Activated CD4-positive, alpha-beta T cell treated with anti-CD3 and anti-CD28 coated beads, Interleukin-2, amount 50 U/mL, for 1 hour (primary cell): ENCODE data around the gene IFT74.

Experiments
- DNase-seq: peaks from one replicate; pipeline ENCODE4 v3.0.0-alpha.2; 2020

The IFT74 gene

DNA sequence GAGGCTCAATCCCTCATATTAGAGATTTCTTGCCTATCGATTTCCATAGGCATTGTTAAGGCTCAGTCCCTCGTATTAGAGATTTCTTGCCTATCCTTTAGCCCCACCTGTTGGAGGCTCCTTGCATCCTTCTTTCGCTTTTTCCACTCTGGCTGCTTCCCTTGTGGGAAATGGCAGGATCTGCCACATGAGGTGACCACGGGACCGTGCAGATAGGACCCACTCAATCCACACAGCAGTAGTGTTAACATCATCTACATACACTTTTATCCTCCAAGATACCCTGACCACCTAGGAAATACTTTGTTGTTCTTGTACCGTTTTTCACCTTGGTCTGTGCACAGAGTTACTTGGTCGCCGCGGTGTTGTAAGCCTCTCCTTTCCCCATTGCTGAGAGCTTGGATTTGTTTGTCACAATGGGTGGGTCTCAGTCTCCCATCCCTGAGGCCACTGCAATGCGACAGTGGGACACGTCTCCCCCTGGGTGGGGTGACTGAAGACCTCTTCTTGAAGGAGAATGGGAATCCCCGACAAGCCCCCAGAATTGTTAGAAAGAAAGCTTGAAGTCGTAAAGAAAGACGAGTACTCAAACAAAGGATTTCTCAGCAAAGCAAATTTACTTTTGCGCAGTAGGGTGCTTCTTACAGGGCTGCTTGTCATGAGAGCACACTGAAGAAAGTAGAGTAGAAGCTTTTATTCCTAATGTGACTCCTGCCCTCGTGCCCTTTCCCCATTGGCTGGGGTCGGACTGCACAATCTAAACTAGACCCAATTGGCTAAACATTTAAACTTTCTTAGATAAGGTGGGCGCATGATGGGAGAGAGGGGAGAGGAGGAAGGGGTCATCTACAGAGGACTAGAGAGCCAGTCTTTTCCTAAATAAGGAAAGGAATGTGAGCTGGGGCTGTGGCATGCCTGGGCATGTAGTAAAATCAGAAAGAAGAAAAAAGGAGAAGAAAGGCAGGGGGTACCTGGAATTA lies 19.8 kb downstream of the IFT74 start:
- DNase-seq, result no peak

DNA sequence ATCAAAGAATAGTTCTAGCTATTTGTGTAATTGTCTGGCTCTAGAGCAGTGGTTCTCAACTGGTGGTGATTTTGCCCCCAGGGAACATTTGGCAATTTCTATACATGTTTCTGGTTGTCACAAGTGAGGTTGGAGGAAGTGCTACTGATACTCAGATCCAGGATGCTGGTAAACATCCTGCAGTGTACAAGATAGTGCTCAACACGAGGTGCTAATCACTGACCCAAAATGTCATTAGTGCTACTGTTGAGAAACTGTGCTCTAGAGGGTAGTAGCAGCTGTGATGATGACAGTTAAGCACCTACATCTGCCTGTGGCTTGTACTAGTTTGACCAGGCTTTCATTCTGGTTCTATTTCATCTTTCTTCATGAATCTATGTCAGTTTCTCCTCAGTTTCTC lies 27.1 kb downstream of the IFT74 start:
- DNase-seq, result no peak

DNA sequence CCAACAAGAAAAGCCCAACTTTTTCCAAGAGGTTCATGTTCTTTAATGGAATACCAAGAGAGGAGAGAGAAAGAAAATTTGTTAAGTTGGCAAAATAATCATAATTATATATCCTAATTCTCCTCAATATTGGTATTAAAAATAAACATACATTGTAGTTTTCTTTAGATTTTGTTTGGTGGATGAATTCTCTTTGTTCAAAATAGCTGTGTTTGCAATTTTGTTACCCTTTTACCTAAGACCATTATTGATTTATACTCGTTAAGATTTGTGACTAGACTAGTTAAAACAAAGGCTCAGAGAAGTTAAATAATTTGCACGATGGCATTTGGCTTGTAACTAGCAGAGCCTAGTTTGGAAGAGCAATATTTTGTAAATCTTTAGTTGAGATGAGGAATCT lies 39.6 kb downstream of the IFT74 start:
- DNase-seq, result no peak

DNA sequence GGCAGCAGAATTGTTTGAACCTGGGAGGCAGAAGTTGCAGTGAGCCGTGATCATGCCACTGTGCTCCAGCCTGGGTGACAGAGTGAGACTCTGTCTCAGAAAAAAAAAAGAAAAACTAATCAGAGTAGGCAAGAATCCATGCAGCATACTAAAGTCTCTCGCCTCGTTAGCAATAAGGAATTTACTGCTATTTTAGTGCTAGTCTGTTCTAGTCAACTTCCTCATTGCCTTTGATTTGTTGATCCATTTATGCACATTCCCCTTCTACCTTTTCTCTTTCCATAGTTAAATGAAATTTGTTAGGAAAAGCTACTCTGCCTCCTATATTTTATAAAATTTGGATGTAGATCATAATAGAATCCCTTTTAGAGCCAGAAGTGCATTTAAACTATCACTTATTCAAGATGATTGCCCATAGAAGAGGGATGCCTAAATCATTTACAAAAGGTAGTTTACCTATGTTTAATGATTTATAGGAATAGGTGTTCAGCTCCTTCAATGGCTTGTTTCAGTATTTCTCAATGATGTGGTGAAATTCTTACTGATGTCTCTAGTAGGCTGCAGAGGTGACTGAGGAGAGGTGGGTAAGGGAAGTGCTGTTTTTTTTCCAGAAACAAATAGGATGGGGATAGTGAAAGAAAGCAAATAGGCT lies 47.3 kb downstream of the IFT74 start:
- no peak for DNase-seq

DNA sequence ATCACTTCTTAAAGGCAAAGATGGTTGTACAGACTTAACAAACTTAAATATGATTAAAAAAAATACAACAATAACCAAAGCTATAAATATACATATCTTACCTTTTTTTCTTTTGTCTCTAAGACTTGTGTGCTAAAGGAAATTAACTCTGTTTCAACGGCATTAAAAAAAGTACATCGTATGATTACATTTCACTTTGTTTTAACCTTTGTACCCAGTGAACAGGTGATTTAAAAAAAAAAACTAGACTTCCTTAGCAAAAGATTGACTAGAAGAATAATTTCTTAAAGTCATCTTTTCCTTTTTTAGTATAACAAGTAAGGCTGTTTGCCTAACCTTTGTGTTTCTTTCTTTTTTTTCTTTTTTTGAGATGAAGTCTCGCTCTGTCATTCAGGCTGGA lies 49.3 kb downstream of the IFT74 start, which contains the start of gene LRRC19:
Gene LRRC19 (minus strand): TSS at position 182 of the 400 bp plus-strand sequence. CDS start 5,978 bp downstream, outside the sequence.
- DNase-seq, result no peak

DNA sequence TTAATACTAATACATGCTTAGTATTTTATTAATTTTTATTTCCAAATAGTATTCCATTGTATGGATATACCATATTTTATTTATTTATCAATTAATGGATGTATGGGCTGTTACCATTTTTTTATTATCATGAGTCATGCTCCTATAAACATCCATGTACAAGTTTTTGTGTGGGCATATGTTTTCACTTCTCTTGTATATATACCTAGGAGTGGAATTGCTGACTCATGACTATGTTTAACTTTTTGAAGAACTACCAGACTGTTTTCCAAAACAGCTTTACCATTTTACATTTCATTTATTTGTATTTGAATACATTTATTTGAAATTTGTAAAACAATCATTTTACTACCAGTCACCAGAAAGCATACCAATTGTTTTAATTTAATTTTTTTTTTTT lies 63.4 kb downstream of the IFT74 start:
- DNase-seq, result no peak

DNA sequence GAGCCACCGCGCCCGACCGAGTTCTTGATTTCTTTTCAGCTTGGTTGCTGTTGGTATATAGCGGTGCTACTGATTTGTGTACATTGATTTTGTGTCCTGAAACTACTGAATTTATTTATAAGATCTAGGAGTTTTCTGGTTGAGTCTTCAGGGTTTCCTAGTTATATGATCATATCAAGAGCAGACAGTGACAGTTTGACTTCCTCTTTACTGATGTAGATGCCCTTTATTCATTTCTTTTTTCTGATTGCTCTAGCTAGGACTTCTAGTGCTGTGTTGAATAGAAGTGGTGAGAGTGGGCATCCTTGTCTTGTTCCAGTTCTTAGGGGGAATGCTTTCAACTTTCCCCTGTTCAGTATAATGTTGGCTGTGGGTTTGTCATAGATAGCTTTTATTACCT lies 66.7 kb downstream of the IFT74 start:
- no peak for DNase-seq

DNA sequence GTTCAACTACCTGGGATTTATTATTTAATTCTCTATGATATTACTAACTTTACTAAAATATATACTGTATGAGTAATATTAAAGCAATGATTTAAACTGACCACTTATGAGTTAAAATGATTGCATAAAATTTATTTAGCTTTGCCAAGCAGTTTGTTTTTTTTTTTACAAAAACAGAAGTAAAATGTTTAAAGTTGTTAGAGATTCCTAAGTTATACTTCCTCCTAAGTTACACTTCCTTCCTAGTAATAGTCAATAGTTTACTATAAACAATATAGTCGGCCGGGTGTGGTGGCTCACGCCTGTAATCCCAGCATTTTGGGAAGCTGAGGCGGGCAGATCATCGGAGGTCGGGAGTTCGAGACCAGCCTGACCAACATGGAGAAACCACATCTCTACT lies 73.0 kb downstream of the IFT74 start:
- no peak for DNase-seq

DNA sequence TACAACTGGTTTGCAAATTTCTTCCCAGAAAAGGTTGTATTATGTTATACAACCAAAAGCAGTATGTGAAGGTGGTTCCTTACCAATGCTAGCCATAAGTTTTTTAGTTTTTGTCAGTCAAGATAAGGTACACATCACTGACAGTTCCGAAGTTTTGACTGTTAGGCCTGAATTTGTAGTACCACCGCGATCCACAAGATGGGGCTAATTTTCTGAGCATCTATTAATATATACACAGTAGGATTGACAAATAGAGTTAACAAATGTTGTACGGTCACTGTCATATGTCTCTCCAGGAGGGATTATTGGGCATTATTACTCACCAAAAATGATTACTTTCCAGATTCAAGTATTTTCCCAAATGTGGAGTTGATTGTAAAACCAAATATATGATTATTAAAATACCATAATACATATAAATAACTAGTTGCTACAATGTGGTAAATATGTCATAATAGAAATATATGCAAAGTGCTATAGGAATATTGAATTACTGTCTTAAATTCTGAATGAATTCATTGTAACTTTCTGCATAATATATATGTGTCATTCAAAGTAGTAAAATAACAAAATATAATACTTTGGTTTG lies 77.7 kb downstream of the IFT74 start:
- peak; percentile 40 for DNase-seq

DNA sequence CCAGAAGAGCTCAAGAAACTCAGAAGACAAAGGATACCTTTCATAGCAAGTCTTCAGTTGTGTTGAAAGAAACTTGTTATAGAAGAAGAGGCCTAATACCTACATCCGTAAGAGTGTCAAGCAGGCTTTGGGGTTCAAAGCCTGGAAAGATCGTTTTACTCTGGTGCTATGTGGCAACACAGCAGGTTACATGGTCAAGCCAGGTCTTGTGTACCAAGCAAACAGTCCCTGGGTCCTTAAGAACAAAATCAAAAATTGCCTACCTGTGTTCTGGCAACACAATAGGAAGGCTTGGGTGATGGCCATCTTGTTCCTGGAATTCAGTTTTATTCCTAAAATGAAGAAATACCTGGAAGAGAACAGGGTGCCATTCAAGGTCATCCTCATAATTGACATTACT lies 81.3 kb downstream of the IFT74 start:
- DNase-seq, result no peak

DNA sequence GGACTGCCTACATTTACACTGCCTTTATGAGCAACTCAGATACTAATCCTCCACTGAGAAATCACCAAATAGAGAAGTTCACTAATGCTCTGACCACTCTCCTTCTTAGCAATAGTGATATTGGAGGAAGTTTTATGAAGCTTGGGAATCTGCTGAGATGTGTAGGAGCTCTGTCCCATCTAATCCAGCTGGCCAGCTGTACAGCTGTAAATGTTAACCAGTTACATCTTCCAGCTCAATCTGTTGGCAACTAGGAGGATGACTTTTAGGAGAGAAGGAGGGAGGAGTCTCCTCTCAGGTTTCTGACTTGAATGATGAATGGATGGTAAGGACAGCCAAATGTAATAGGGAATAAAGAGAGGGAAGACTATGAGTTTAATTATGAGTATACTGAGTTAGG lies 85.5 kb downstream of the IFT74 start:
- DNase-seq, result no peak

DNA sequence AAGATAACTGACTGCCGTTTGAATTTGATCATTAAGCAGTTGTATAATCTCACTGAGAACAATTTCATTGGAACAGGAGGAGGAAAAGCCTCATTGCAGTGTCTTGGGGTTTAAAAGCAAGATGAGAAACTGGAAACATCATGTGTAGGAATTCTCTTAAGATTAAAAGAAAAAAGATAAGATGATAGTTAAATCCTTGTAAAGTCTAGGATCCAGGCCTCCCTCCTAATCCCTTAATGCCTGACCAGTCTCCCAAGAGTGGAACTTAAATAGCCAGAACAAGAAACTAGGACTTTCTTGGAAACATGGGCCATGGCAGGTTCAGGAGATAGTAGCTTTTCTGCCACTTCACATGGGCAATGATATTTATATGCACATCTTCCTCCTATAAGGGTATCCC lies 86.3 kb downstream of the IFT74 start:
- no peak for DNase-seq

DNA sequence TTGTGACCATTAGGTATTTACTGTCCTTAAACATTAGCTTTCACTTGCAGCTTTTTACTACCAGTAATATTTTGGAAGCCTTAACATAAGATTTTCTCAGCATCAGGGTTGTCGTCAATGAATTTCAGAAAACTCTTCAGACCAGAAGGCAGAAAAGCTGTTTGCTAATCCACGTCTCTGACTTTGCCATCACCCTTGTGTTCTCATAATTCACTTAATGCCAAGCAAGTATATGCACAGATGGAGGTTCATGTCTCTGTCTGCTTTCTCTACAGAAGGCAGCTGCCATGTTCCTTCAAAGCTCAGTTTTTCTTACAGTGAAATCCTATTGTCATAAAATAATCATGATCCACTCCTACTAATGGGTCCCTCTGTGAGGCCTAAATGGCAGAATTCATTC lies 87.0 kb downstream of the IFT74 start:
- DNase-seq, result no peak

DNA sequence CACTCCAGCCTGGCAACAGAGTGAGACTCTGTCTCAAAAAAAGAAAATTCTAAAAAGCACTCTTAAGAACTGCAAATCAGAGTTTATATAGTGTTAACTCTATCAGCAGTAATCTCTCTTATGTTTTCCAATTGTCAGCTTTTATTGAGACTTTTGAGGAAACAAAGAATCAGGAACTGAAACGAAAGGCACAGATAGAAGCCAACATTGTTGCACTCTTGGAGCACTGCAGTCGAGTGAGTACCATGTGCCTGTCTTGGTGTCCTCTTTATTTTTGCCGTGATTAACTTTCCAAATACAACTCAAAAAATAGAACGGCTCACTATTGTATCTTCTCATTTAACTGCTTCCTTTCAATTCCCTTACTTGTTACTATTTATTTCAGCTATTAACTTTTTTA lies 90.9 kb downstream of the IFT74 start:
- no peak for DNase-seq

DNA sequence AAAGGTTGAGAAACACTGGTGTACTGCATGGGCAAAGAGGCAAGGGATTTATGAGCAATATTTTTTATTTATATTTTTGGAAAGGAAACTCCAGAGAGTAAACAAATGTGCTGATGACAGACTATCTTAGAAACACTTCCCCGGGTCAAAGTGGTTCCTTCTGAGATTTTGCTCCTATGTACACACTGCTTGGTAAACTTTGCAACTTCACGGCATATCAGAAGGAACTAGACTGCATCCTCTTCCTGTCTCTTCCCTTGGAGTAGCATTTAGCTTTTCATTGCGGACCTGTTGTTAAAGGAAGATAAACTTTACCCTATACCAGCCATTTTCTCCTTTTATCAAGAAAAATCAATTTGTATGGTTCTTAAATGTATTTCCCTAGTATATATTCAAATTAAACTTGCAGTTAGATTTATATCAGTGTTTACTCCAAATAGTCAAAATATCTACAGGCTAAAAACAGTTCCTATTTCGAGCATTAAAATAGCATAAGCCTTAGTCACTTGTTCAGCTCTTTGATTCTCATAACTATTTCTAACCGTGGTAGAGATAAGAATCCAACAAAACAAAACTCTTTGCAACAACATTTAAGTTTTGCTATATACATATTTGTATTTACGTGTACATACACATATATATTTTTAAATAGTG lies 97.3 kb downstream of the IFT74 start:
- DNase-seq, result no peak

DNA sequence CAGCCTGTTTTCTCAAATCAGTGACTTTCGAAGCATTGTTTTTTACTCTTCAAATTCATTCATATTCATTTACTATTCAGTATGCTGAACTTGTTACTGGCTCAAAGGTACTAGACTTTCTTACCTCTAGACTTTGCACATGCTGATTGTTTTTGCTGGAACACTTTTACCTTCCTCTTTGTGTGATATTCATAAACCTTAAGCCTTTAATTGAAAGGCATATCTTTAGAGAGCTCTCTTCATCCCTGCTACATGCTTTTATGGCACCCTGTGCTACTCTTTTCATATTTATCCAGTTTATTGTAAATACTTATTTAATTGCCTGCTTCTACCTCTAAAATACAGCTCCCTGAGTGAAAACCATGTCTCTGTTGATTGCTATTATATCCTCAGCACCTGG lies 97.9 kb downstream of the IFT74 start:
- no peak for DNase-seq

DNA sequence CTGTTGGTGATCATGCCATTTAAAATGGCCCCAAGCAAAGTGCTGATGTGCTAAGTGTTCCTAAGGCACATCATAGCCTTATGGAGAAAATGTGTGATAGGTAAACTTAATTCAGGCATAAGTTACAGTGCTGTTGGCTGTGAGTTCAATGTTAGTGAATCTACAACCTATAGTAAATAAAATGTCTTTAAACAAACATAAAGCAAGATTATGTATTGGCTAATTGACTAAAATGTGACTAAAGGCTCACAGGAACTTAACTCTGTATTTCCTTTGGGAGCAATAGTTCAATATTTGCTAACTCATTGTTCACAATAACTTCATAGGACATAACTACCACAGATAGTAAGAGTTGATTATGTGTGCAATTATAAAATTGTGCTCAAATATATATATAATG lies 98.6 kb downstream of the IFT74 start:
- DNase-seq, result no peak

DNA sequence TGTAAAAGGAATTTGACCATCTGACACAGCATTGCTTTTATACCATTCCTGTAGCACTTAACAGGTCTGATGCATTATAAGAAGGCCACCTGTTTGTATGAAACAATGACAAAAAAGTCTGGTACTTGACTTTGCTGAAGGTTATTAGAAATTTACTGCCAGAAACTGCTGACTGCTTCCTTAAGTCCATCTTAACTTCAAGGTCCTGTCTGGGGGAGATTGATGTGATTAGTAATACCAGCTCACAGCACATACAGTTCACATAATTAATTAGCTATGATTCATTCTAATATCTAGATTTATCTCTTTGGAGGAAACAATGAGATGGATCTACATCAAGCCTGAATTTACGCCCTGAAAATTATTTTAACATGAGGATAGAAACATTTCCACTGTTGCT lies 103.2 kb downstream of the IFT74 start:
- DNase-seq, result no peak

DNA sequence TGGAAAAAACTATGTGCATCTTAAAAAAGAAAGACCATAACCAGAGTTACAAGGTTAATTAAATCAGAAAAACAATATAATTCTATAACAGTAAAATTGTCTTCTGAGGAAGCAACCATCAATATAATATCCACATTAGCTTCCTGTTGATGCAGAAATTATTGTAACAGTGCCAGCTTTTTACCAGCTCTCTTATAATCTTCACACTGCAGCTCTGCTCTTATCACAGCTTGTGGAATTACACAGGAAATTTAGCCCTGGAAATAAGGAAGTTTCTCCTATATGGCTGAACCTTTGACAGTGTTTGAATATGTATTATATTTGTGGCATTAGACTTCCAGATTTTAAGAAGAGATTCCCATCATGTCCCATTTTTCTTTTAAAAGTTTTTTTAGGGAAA lies 103.7 kb downstream of the IFT74 start:
- no peak for DNase-seq

DNA sequence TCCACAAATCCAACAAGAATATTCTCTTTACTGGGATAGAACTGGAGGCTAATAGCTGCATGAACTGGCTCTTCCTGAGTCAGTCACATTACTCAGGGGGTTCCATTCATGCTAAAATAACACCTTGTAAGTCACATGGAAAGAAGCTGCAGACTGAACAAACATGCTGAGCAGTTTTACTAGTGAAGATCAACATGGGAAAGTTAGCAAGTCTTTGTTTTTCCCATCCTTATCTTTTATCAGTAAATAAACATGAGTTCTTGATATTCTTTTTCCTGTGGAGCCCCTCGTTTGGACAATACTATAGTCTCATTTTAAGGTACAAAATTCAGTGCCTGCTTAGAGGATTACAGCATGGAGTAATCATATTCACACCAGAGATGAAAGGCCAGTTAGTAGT lies 109.1 kb downstream of the IFT74 start:
- DNase-seq, result no peak

DNA sequence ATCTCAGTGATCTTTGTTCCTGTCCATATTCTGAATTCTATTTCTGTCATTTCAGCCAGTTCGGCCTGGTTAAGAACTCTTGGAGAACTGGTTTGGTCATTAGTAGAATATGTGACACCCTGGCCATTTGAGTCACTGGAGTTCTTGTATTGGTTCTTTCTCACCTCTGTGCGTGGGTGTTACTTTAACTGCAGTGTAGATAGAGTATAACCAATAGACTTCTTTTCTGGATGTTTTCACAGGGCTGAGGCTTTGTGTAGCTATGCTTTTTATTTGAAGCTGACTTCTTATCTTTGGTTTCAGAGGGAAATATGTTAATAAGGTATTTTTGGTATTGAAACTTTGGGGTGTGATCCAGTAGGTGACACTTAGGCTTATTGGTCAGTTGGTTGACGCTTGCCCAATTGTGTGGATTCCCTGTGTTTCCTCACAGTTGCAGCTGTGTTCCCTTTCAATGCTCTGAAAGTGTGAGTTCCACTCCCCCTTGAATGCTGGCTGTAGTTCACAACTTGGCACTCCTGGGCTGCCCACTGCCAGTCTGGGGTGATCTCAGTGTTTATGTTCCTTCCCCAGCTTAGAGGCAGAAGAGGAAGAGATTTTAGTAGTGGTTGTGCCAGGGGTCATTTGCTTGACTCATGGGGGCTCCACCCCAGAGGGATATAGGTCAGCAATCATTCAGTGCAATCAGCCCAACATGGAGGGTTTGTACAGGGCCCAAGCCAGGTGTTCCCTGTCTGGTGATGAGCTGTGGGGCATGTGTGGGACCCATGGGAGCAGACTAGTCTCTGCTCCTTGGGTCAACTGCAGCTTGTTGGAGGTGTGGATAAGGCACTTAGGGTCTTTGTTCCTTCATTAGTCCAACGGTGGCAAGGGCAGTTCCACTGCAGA lies 117.9 kb downstream of the IFT74 start:
- DNase-seq, result no peak

DNA sequence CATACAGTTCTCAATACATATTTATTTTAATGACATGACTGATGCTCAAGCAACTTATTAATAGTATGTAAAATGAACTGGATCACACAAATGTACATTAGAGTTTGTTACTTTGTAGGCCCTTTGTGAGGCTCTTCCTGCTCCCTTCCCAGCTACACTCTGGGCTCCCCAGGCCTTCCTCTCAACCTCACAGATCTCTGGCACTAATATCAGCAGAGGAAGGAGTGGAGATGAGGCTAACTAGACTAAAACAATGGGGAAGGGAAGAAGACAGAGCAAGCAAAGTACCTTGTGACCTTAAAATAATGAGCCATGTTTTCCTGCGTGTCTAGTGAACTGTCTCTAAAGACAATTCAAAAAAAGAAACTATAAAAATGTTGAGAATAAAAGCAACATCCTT lies 122.5 kb downstream of the IFT74 start:
- no peak for DNase-seq
